Heart right ventricle (tissue), 16 donors: ENCODE data around the gene KLHL1. TPM values are rescaled to one million over a fixed set of nuclear protein-coding genes. Genes with fewer than 3 reads are reported as not detected.

Experiments
- ATAC-seq, 8 donors: fragments of 200-7000 bp; cut with Tn5 transposase; one replicate each; pipeline ENCODE4 v1.9.1; 2020; ENCODE audit warnings: mild to moderate bottlenecking in 8 of 8, moderate library complexity in 8 of 8, moderate number of reproducible peaks in 1 of 8
- DNase-seq, 2 donors: peaks; one replicate each; pipeline ENCODE4 v3.0.0-alpha.2; 2020
- H3K27ac ChIP-seq, 10 donors: fragments of 200-600 bp; sonication (generic) in 2 of 10; one replicate each; pipeline versions ENCODE4 v1.5.0 to v1.8.0; 2020 to 2022; ENCODE audit warnings: mild to moderate bottlenecking in 3 of 10
- H3K27me3 ChIP-seq, 7 donors: fragments of 200-600 bp; one replicate each; pipeline ENCODE4 v1.8.0; 2021 to 2022; ENCODE audit warnings: mild to moderate bottlenecking in 2 of 7
- H3K36me3 ChIP-seq, 9 donors: fragments of 200-600 bp; sonication (generic) in 1 of 9; one replicate each; pipeline versions ENCODE4 v1.5.0 to v1.8.0; 2020 to 2022; ENCODE audit warnings: mild to moderate bottlenecking in 2 of 9
- H3K4me1 ChIP-seq, 9 donors: fragments of 200-600 bp; sonication (generic) in 1 of 9; one replicate each; pipeline versions ENCODE4 v1.5.0 to v1.8.0; 2020 to 2022; ENCODE audit warnings: mild to moderate bottlenecking in 4 of 9
- H3K4me3 ChIP-seq, 10 donors: fragments of 200-600 bp; sonication (generic) in 2 of 10; one replicate each; pipeline versions ENCODE4 v1.5.0 to v1.8.0; 2020 to 2022; ENCODE audit warnings: mild to moderate bottlenecking in 7 of 10, moderate library complexity in 2 of 10
- H3K9me3 ChIP-seq, 11 donors: fragments of 200-600 bp in 10 of 11; sonication (generic) in 2 of 11; one replicate each; pipeline versions ENCODE4 v1.5.0 to v1.8.0; 2013 to 2022; ENCODE audit warnings: mild to moderate bottlenecking in 2 of 11, control low read depth in 1 of 11, moderate library complexity in 1 of 11
- WGBS, 2 donors: extraction: QIAGEN DNeasy Blood & Tissue Kit; methylation state at CpG; one replicate each; pipeline ENCODE4 v1.1.7; 2013; ENCODE audit warnings: inconsistent platforms in 1 of 2; 5-methylcytosine and 5-hydroxymethylcytosine counted together
- intact Hi-C, 10 donors: fragments of 100-400 bp; cut with DNase I; formaldehyde crosslinking; loops; one replicate each; pipeline versions ENCODE4 v1.11.1 to v1.14.2; 2022
- polyA plus RNA-seq, 2 donors: library from polyadenylated mRNA; stranded (reverse); fragments of 200-250 nt; gene quantifications; one replicate each; pipeline ENCODE4 v1.2.3, GENCODE V29; 2013
- total RNA-seq, 10 donors: library from RNA; stranded (reverse); fragmentation: NEBNext Ultra II Directional in 3 of 10; extraction: Animal tissue kit (Norgen Biotek cat#: 25700) in 3 of 10; gene quantifications; one replicate each; pipeline versions ENCODE4 v1.2.1 to v1.2.4, GENCODE V29; 2021 to 2023
- TF ChIP-seq, protein P1 (sequence below), 9 donors: fragments of 200-600 bp; sonication (generic) in 2 of 9; IDR thresholded peaks; one replicate each; pipeline versions ENCODE4 v1.5.0 to v1.8.0; 2021 to 2022; ENCODE audit warnings: antibody characterized with exemption in 9 of 9, mild to moderate bottlenecking in 5 of 9, moderate library complexity in 1 of 9
- donor health status: Arrhythmogenic right ventricular cardiomyopathy.
- donor health status: ischemic (EF 13 %, LVEDD 7.1; RV severe dilation, severe dysfunction).
- donor health status: healthy with polysubstance abuse.
- donor health status: DM: no; HTN: yes; CAD: no.
- donor health status: DM: no; HTN: no; CAD: no.
- donor health status: ischemic (EF 25% LVEDD 6.9; RV normal size, moderate dysfunction).
- donor health status: ischemic (EF 25% LVEDD 5.7; RV mildly dilated, moderate dysfunction).
- donor health status: healthy.
- donor health status: DM: yes; HTN: yes; CAD: no.
- donor health status: Ischemic cardiomyopathy.
- donor health status: ischemic (EF 35%, LVEDD 5.7; RV mildly dilated, moderate dysfunction).
- donor health status: nonischemic (EF 11% LVEDD 7.7; RV severe dilation, severe dysfunction).
- donor health status: DM: yes; HTN: yes; CAD: no.
- donor health status: PGD.
- donor health status: ischemic (EF 29% LVEDD 5.4; RV normal size, mild dysfunction).
- donor health status: nonischemic (EF 23%, LVEDD 6.1; RV moderate dilation, normal function).

KLHL1 gene
- total and polyA plus RNA-seq, 12 donors, result 0.06 TPM; not detected in 11

- no peak for DNase-seq
- H3K9me3 ChIP-seq, result peaks cover 0 to 22% (median 0%) of the 10 kb centered on the region in 11 donors
- no peaks in the 10 kb centered on the region for H3K36me3 ChIP-seq
- 38 to 43% methylated on average over 2 of the region's 2 CpGs for WGBS, 2 donors
- TF ChIP-seq, protein P1, sequence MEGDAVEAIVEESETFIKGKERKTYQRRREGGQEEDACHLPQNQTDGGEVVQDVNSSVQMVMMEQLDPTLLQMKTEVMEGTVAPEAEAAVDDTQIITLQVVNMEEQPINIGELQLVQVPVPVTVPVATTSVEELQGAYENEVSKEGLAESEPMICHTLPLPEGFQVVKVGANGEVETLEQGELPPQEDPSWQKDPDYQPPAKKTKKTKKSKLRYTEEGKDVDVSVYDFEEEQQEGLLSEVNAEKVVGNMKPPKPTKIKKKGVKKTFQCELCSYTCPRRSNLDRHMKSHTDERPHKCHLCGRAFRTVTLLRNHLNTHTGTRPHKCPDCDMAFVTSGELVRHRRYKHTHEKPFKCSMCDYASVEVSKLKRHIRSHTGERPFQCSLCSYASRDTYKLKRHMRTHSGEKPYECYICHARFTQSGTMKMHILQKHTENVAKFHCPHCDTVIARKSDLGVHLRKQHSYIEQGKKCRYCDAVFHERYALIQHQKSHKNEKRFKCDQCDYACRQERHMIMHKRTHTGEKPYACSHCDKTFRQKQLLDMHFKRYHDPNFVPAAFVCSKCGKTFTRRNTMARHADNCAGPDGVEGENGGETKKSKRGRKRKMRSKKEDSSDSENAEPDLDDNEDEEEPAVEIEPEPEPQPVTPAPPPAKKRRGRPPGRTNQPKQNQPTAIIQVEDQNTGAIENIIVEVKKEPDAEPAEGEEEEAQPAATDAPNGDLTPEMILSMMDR (IDR thresholded peaks at IDR 0.05), result no peak
- H3K27ac ChIP-seq, result no peak overlapping the region
- intact Hi-C loops, result no loop called here
- H3K4me3 ChIP-seq, result no peak overlapping the region
- no peak for ATAC-seq
- H3K4me1 ChIP-seq, result no peaks in the 10 kb centered on the region
- H3K27me3 ChIP-seq, result no peaks in the 10 kb centered on the region
Observed at GRCh38 chr13:69970520-69970919, 137.7 kb downstream of the KLHL1 start.

DNA sequence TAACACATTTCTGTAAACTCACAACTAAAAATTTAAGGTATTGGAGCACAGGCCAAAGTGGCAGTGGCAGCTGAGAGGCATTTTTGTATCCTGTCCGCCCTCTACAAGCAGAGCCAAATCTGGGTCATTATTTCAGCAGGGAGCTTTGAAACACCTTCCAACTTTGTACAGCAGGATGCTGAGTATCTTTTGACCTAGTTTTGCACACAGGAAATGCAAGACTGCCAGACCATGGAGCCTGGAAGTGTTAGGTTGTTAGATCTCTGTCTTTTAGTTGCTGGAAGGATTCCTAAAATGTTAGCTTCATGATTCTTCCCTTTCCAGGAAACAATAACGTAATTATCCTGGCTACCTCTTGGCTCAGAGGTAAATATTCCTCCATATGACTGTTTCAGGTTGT lies 149.2 kb downstream of the KLHL1 start:
- intact Hi-C loops, result no loop called here
- TF ChIP-seq, protein P1 (IDR thresholded peaks at IDR 0.05), result no peak
- WGBS, 2 donors, result 44 to 45% methylated on average over 2 of the region's 2 CpGs
- Histone ChIP-seq H3K9me3 (no peaks in the 10 kb centered on the region), H3K4me1 (no peaks in the 10 kb centered on the region), H3K4me3 (no peak overlapping the region), H3K36me3 (no peaks in the 10 kb centered on the region), H3K27ac (no peak overlapping the region), H3K27me3 (no peaks in the 10 kb centered on the region)
- DNase-seq (no peak), ATAC-seq (no peak)

DNA sequence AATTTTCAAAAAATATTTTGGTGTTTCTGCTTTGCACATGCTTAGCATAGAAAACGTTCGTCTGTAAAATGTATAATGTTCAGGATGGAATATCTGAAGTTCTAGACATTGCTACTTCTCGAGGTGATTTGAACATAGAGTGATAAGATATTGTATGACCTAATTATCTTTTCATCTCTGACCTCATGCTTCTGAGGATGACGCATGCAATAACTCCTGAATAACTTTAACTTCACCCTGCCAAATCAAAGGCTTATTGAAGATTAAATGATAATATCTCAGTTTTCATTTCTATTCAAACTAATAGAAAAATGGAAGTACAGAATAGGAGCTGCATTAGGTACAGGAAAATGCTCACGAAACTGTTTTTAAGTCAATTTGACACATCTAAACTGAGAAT lies 151.4 kb downstream of the KLHL1 start:
- H3K4me3 ChIP-seq, result no peak overlapping the region
- 73 to 81% methylated on average over 5 of the region's 5 CpGs for WGBS, 2 donors
- intact Hi-C loops, result no loop called here
- no peaks in the 10 kb centered on the region for H3K9me3 ChIP-seq
- DNase-seq (no peak), ATAC-seq (no peak)
- H3K4me1 ChIP-seq, result no peaks in the 10 kb centered on the region
- TF ChIP-seq, protein P1 (IDR thresholded peaks at IDR 0.05), result no peak
- no peak overlapping the region for H3K27ac ChIP-seq
- H3K27me3 ChIP-seq, result no peaks in the 10 kb centered on the region
- H3K36me3 ChIP-seq, result no peaks in the 10 kb centered on the region

DNA sequence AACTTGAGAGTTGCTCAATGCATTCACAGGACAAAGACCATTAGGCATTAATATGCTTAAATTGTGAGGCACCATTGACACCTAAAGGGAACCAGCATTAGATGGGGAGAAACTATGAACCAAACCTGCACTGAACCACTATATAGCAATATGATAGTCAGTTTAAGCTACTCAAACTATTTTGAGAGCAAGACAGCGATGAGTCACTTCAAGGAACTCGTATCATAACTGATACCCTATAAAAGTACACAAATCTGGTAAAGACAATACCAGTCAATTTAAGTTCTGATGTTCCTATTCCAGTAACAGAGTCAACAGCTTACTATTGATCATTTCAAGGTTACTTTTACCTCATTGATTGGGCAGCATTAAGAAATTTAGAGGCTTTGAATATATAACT lies 151.9 kb downstream of the KLHL1 start:
- no peak for ATAC-seq
- no peak overlapping the region for H3K27ac ChIP-seq
- H3K4me1 ChIP-seq, result no peaks in the 10 kb centered on the region
- TF ChIP-seq, protein P1 (IDR thresholded peaks at IDR 0.05), result no peak
- H3K36me3 ChIP-seq, result no peaks in the 10 kb centered on the region
- WGBS, 2 donors, result 78 to 81% methylated on average over 2 of the region's 2 CpGs
- H3K4me3 ChIP-seq, result no peak overlapping the region
- no peaks in the 10 kb centered on the region for H3K9me3 ChIP-seq
- no peak for DNase-seq
- H3K27me3 ChIP-seq, result no peaks in the 10 kb centered on the region
- intact Hi-C loops, result no loop called here

DNA sequence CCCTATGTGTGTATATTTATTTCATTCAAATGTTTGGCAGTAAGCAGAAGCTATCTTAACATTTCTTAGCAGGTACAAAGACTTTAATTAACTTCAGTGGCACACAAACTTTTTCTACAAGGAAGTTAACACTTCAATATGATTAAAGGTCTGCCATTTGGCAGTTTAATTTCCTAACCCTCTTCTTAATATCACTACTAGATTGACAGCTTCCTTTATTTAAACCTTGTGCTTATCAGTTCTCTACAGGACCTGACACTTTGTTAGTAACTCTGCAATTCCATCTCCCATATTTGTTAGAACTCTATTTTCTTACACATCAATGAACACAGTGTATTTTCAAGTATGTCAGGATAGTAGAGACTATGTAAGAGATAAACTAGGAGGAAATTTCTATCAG lies 153.0 kb downstream of the KLHL1 start:
- TF ChIP-seq, protein P1 (IDR thresholded peaks at IDR 0.05), result no peak
- no peaks in the 10 kb centered on the region for H3K27me3 ChIP-seq
- ATAC-seq (no peak), DNase-seq (no peak)
- no peaks in the 10 kb centered on the region for H3K4me1 ChIP-seq
- H3K36me3 ChIP-seq, result no peaks in the 10 kb centered on the region
- intact Hi-C loops, result no loop called here
- H3K4me3 ChIP-seq, result no peak overlapping the region
- H3K9me3 ChIP-seq, result no peaks in the 10 kb centered on the region
- no peak overlapping the region for H3K27ac ChIP-seq
